ENCODE measurements around the gene TLE1.

GRCh38 chr9:81686614-81687520 lies 2.5 kb downstream of the TLE1 start:
- TF ChIP-seq CTCF (conservative IDR thresholded peaks at IDR 0.05 in 1 of 2, IDR thresholded peaks at IDR 0.05 in 1 of 2; ENCODE audit: extremely low read depth in 1 of 2, insufficient read depth in 1 of 2, low read depth in 1 of 2, low read length in 2 of 2) = peak; percentile 35 to 66
- TF ChIP-seq EZH2 (IDR thresholded peaks at IDR 0.05; ENCODE audit: borderline replicate concordance, low read length) = no peak
